ENCODE results near the gene STEAP1.

Gene STEAP1

GRCh38 chr7:90194911-90195809 is 40.9 kb downstream of the STEAP1 start:
- TF ChIP-seq CTCF (IDR thresholded peaks at IDR 0.05; ENCODE audit: low read depth, low read length): no peak
- H3K9me3 ChIP-seq: no peaks in the 10 kb centered on the region
- no peaks in the 10 kb centered on the region for H3K27me3 ChIP-seq
- DNase-seq: no peak
- no peak overlapping the region for H3K4me3 ChIP-seq (ENCODE audit: low read depth, low read length)
- no peaks in the 10 kb centered on the region for H3K4me1 ChIP-seq
- no peaks in the 10 kb centered on the region for H3K36me3 ChIP-seq

- Histone ChIP-seq H3K4me1 (no peaks in the 10 kb centered on the region), H3K4me3 (ENCODE audit: low read depth, low read length) (no peak overlapping the region)
These were observed 47.4 kb downstream of the STEAP1 start for GRCh38 chr7:90201500-90202195.

GRCh38 chr7:90207956-90208355 is 53.7 kb downstream of the STEAP1 start:
- TF ChIP-seq CTCF (IDR thresholded peaks at IDR 0.05; ENCODE audit: low read depth, low read length): no peak
- Histone ChIP-seq H3K4me1 (no peaks in the 10 kb centered on the region), H3K9me3 (no peaks in the 10 kb centered on the region), H3K36me3 (no peaks in the 10 kb centered on the region), H3K27me3 (peaks cover 28% of the 10 kb centered on the region), H3K4me3 (ENCODE audit: low read depth, low read length) (no peak overlapping the region)
- DNase-seq: no peak

More at GRCh38 chr7:90201500-90202195, 47.4 kb downstream of the STEAP1 start:
- no peaks in the 10 kb centered on the region for H3K36me3 ChIP-seq
- H3K27me3 ChIP-seq: no peaks in the 10 kb centered on the region
- no peak for DNase-seq
- H3K9me3 ChIP-seq: no peaks in the 10 kb centered on the region
- TF ChIP-seq CTCF (IDR thresholded peaks at IDR 0.05; ENCODE audit: low read depth, low read length): no peak

- Histone ChIP-seq H3K9me3 (no peaks in the 10 kb centered on the region), H3K36me3 (no peaks in the 10 kb centered on the region), H3K4me1 (no peaks in the 10 kb centered on the region), H3K4me3 (ENCODE audit: low read depth, low read length) (no peak overlapping the region), H3K27me3 (peaks cover 31% of the 10 kb centered on the region)
- TF ChIP-seq CTCF (IDR thresholded peaks at IDR 0.05; ENCODE audit: low read depth, low read length): no peak
- DNase-seq: no peak
These were observed 55.5 kb downstream of the STEAP1 start for GRCh38 chr7:90209776-90210175.

- Histone ChIP-seq H3K4me3 (ENCODE audit: low read depth, low read length) (no peak overlapping the region), H3K36me3 (no peaks in the 10 kb centered on the region), H3K27me3 (peaks cover 31% of the 10 kb centered on the region), H3K4me1 (no peaks in the 10 kb centered on the region), H3K9me3 (no peaks in the 10 kb centered on the region)
- DNase-seq: no peak
- no peak for TF ChIP-seq CTCF (IDR thresholded peaks at IDR 0.05; ENCODE audit: low read depth, low read length)
These were observed 56.2 kb downstream of the STEAP1 start for GRCh38 chr7:90210475-90210874.

DNA sequence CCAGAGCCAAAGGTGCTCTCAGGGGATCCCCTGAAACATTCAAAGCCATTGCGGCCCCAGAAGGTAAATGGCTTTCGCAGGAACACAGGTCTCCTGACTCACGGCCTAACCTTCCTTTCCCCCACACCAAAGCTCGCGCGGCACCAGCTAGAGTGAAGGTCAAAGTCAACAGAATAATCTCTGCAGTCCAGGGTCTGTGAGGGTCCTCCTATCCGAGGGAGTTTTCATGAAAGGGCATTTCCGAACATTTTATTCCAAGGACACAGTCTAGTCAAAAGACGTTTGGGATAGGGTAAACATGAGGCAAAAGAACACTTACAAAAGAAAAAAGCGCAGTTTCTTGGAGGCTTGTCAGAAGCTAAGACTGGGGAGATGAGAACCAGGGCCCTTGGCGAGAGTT is 56.7 kb downstream of the STEAP1 start:
- H3K4me1 ChIP-seq: no peaks in the 10 kb centered on the region
- no peaks in the 10 kb centered on the region for H3K36me3 ChIP-seq
- H3K4me3 ChIP-seq (ENCODE audit: low read depth, low read length): no peak overlapping the region
- no peak for DNase-seq
- TF ChIP-seq CTCF (IDR thresholded peaks at IDR 0.05; ENCODE audit: low read depth, low read length): no peak
- no peaks in the 10 kb centered on the region for H3K9me3 ChIP-seq
- peaks cover 31% of the 10 kb centered on the region for H3K27me3 ChIP-seq
